Measurements from ENCODE around the gene ADIPOQ.
"Not testable (repeated sequence)": the region's sequence is repeated elsewhere in the genome, so short reads cannot be mapped to it uniquely, and the experiment has no call there.

GRCh38 chr3:186874216-186874615 lies 31.7 kb downstream of the ADIPOQ start:
- TF ChIP-seq EZH2 (IDR thresholded peaks at IDR 0.05); POLR2AphosphoS5 (IDR thresholded peaks at IDR 0.05; ENCODE audit: borderline replicate concordance, low read depth, low read length): not testable (repeated sequence)

Data from SK-N-MC (cell line).